DOHH2 (cell line): ENCODE results near the gene NOL9.

Source experiments
- H3F3A ChIP-seq: fragments of 200-600 bp; sonication (generic), shearing (Covaris generic); 2 replicates; pipeline ENCODE4 v1.6.0; 2016; ENCODE audit warnings: antibody characterized with exemption, mild to moderate bottlenecking; ENCODE audit not compliant: control insufficient read depth, insufficient read depth
- H3K27ac ChIP-seq: fragments of 200-600 bp; sonication (generic); 2 replicates; pipeline ENCODE4 v1.5.1; 2014; ENCODE audit warnings: low read depth, mild to moderate bottlenecking, low read length, moderate library complexity
- H3K27me3 ChIP-seq: fragments of 200-600 bp; sonication (generic); 2 replicates; pipeline ENCODE4 v1.6.1; 2014; ENCODE audit warnings: mild to moderate bottlenecking, low read length, mixed read lengths; ENCODE audit not compliant: control insufficient read depth
- H3K36me3 ChIP-seq: fragments of 200-600 bp; sonication (generic); 2 replicates; pipeline ENCODE4 v1.6.1; 2014; ENCODE audit warnings: mild to moderate bottlenecking, low read length, moderate library complexity, mixed read lengths; ENCODE audit not compliant: control insufficient read depth
- H3K4me1 ChIP-seq: fragments of 200-600 bp; sonication (generic); 2 replicates; pipeline ENCODE4 v1.6.1; 2014; ENCODE audit warnings: mild to moderate bottlenecking, low read length, mixed read lengths; ENCODE audit not compliant: control insufficient read depth
- H3K4me2 ChIP-seq: fragments of 200-600 bp; sonication (generic); 2 replicates; pipeline ENCODE4 v1.6.0; 2014; ENCODE audit warnings: mild to moderate bottlenecking, low read length, moderate library complexity
- H3K4me3 ChIP-seq: fragments of 200-600 bp; sonication (generic); 2 replicates; pipeline ENCODE4 v1.5.1; 2014; ENCODE audit warnings: mild to moderate bottlenecking, low read length, mixed read lengths
- H3K79me2 ChIP-seq: fragments of 200-600 bp; sonication (generic); 2 replicates; pipeline ENCODE4 v1.6.1; 2014; ENCODE audit warnings: mild to moderate bottlenecking, low read length, mixed read lengths; ENCODE audit not compliant: control insufficient read depth
- H3K9me2 ChIP-seq: fragments of 200-600 bp; sonication (generic); replicated peaks from 2 replicates; pipeline ENCODE4 v1.6.1; 2014; ENCODE audit warnings: mild to moderate bottlenecking, low read length, mixed read lengths; ENCODE audit not compliant: control insufficient read depth
- H3K9me3 ChIP-seq: fragments of 200-600 bp; sonication (generic); 2 replicates; pipeline ENCODE4 v1.6.1; 2014; ENCODE audit warnings: antibody characterized with exemption, low read length, mixed read lengths; ENCODE audit not compliant: control insufficient read depth, insufficient read depth
- H4K20me1 ChIP-seq: fragments of 200-600 bp; sonication (generic); 2 replicates; pipeline ENCODE4 v1.6.0; 2014; ENCODE audit warnings: low read depth, mild to moderate bottlenecking, antibody characterized with exemption, low read length, moderate library complexity; ENCODE audit not compliant: control insufficient read depth, insufficient read depth
- EZH2phosphoT487 ChIP-seq: fragments of 200-600 bp; sonication (generic); IDR thresholded peaks from 2 replicates; pipeline ENCODE4 v1.6.1; 2017; ENCODE audit warnings: borderline replicate concordance, mild to moderate bottlenecking, antibody characterized with exemption, low read length, moderate library complexity, mixed read lengths
- TF ChIP-seq, protein P1 (sequence below): fragments of 200-600 bp; sonication (generic); IDR thresholded peaks from one replicate; pipeline ENCODE4 v1.5.1; 2014; ENCODE audit warnings: antibody characterized with exemption, mild to moderate bottlenecking, low read depth, low read length; ENCODE audit not compliant: poor library complexity, severe bottlenecking

NOL9 gene

DNA sequence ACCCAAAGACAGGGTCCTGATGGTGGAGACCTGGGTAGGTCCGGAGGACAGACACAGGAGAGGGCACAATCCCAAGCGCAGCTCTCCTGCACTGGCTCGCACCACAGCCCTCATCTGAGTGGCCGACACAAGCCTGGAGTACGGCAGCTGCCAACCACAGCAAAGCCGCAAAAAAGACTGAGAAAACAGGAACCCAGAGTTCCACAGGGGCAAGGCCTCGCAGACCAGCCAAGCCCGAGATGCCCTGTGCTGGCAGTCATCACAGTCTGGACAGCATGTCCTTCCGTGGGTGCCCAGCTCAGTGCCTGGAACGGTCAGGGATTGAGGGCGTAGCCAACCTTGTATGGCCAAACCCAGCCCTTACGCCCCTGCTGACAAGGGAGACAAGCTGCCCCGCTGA lies 36.9 kb upstream of the NOL9 start:
- peaks cover 3% of the 10 kb centered on the region; the same call in 1 of the 2 replicates for H3F3A ChIP-seq
- H3K4me3 ChIP-seq: no peak overlapping the region
- peaks cover 42% of the 10 kb centered on the region for H3K36me3 ChIP-seq
- no peak overlapping the region for H3K27ac ChIP-seq
- peaks cover 11% of the 10 kb centered on the region for H3K4me1 ChIP-seq
- no peaks in the 10 kb centered on the region for H3K9me3 ChIP-seq
- H4K20me1 ChIP-seq: no peaks in the 10 kb centered on the region
- no peaks in the 10 kb centered on the region for H3K79me2 ChIP-seq
- no peaks in the 10 kb centered on the region for H3K27me3 ChIP-seq
- no peaks in the 10 kb centered on the region for H3K9me2 ChIP-seq
- TF ChIP-seq, protein P1, sequence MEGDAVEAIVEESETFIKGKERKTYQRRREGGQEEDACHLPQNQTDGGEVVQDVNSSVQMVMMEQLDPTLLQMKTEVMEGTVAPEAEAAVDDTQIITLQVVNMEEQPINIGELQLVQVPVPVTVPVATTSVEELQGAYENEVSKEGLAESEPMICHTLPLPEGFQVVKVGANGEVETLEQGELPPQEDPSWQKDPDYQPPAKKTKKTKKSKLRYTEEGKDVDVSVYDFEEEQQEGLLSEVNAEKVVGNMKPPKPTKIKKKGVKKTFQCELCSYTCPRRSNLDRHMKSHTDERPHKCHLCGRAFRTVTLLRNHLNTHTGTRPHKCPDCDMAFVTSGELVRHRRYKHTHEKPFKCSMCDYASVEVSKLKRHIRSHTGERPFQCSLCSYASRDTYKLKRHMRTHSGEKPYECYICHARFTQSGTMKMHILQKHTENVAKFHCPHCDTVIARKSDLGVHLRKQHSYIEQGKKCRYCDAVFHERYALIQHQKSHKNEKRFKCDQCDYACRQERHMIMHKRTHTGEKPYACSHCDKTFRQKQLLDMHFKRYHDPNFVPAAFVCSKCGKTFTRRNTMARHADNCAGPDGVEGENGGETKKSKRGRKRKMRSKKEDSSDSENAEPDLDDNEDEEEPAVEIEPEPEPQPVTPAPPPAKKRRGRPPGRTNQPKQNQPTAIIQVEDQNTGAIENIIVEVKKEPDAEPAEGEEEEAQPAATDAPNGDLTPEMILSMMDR: no peak
- no peak for TF ChIP-seq EZH2phosphoT487
- no peak overlapping the region for H3K4me2 ChIP-seq

DNA sequence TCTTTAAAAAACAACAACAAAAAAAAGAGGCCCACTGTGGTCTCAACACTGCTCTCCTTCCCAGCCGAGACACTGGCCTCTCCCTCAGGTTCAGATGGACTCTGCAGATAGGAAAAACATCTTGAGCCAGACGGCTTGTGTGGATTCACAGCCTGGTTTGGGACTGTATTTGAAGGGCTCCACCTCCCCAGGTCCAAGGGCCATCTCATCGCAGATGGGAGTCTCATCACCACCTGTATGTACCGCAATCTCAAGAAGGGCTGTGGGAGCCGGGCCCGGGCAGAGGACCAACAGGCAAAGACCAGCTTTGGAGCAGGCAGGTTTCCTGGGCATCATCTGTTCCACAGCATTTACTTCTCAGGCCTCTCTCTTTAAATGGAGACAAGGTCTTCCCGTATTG lies 35.7 kb upstream of the NOL9 start:
- H3K4me3 ChIP-seq: no peak overlapping the region
- no peaks in the 10 kb centered on the region for H3K79me2 ChIP-seq
- H3K4me1 ChIP-seq: peaks cover 11% of the 10 kb centered on the region
- peaks cover under 1% of the 10 kb centered on the region; the same call in 1 of the 2 replicates for H3F3A ChIP-seq
- no peaks in the 10 kb centered on the region for H3K9me3 ChIP-seq
- no peak overlapping the region for H3K4me2 ChIP-seq
- H3K36me3 ChIP-seq: peaks cover 43% of the 10 kb centered on the region
- no peaks in the 10 kb centered on the region for H3K9me2 ChIP-seq
- no peak overlapping the region for H3K27ac ChIP-seq
- TF ChIP-seq EZH2phosphoT487: no peak
- TF ChIP-seq, protein P1: no peak
- H3K27me3 ChIP-seq: no peaks in the 10 kb centered on the region
- H4K20me1 ChIP-seq: no peaks in the 10 kb centered on the region

DNA sequence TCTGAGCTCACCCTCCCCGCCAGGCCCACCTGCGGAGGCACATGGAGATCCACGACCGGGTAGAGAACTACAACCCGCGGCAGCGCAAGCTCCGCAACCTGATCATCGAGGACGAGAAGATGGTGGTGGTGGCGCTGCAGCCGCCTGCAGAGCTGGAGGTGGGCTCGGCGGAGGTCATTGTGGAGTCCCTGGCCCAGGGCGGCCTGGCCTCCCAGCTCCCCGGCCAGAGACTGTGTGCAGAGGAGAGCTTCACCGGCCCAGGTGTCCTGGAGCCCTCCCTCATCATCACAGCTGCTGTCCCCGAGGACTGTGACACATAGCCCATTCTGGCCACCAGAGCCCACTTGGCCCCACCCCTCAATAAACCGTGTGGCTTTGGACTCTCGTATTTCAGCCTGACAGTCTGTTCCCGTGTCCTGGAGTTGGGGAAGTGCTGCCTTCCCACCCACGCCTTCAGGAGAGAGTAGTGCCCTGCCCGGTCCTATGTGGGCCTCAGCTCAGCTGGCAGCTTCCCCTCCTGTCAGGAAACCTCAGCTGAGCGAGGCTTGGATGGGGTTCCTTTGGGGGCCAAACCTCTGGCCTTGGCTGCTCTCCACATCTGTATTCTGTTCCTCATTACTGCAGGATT lies 34.7 kb upstream of the NOL9 start:
- Histone ChIP-seq H3K9me3 (no peaks in the 10 kb centered on the region), H3K4me1 (peaks cover 11% of the 10 kb centered on the region), H3K27me3 (no peaks in the 10 kb centered on the region), H3K4me2 (no peak overlapping the region), H3K79me2 (peaks cover 5% of the 10 kb centered on the region; the same call in 1 of the 2 replicates), H3K9me2 (no peaks in the 10 kb centered on the region), H3F3A (no peaks in the 10 kb centered on the region; the same call in 1 of the 2 replicates), H3K27ac (no peak overlapping the region), H3K36me3 (peaks cover 47% of the 10 kb centered on the region), H4K20me1 (no peaks in the 10 kb centered on the region), H3K4me3 (no peak overlapping the region)
- no peak for TF ChIP-seq EZH2phosphoT487
- TF ChIP-seq, protein P1: no peak
